Measurements from ENCODE around the gene STAMBPL1. TPM values are rescaled to one million over a fixed set of nuclear protein-coding genes. Genes with fewer than 3 reads are reported as not detected.

STAMBPL1 gene
- total RNA-seq, 1 experiment from 2014 or later: 17.1 TPM

DNA sequence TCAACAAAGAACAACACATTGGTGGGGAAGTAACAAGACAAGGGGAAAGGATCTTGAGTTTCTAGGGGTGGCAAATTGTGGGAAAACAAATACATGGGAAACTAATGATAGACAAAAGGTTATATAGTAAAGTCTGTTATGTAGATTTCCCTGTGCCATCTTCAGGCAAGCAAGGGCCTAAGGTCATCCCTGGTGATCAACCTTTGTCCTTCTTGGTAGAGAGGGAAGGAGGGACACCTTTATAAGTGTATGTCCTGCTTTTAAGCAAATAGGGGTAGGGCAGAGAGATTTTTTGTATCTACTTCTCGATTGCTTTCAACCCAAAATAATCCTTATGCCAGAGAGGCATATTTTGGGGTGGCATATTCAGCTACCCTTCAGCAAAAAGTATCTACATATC lies 84.3 kb downstream of the STAMBPL1 start:
- Histone ChIP-seq H3K36me3 (no peaks in the 10 kb centered on the region), H3K4me1 (replicated peaks) (0 out of 2 replicates have a peak, but pooled peaks cover 4% of the 10 kb centered on the region), H3K4me3 (no peak overlapping the region), H3K27ac (no peak overlapping the region), H3K9me3 (replicated peaks) (no peaks in the 10 kb centered on the region), H3K27me3 (replicated peaks) (no peaks in the 10 kb centered on the region)
- DNase-seq (ENCODE audit: low read depth in 1 of 2, low spot score in 2 of 2): no peak

DNA sequence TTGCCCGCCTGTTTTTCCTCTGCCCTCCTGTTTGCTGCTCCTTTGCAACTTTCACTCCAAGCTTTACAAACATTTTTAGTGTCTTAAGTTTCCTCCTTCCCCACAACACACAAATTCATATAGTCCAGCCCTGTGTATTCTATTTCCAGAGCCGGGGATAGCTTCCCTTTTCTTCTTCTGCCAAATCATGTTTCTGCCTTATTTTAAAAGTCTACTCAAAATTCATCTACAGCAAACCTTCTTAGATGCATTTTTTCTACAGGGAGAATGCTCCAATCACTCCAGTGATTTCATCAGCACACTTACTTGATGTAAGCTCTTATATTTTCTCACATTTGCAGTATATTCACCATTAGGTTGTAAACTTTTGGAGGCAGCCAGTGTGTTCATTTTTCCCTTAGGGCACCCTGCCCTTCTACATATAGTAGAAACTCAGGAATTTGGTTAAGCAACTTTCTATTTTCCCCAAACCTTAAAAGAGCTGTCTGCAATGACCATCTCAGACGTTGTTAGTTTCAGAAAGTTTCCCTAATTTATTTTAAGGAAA lies 84.9 kb downstream of the STAMBPL1 start:
- no peaks in the 10 kb centered on the region for H3K9me3 ChIP-seq (replicated peaks)
- DNase-seq (ENCODE audit: low read depth in 1 of 2, low spot score in 2 of 2): no peak

DNA sequence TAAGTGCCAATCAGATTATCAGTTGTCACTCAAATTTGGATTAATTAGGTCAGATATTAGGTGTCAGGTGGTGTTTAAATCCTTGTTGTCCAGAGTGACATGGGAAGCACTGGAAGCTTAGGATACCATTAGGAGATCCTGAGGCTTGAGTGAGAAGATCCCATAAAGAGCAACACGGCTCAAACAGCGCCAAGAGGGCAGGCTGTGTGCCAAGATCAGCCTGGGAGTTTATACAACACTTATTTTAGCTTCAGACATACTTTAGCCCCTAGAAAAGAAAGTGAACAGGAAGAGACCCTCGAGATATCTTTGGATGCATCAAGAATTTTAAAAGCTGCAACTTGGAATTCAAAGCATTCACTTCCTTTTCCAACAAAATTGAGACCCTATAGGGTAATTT lies 86.8 kb downstream of the STAMBPL1 start:
- Histone ChIP-seq H3K4me1 (replicated peaks) (0 out of 2 replicates have a peak, but pooled peaks cover 4% of the 10 kb centered on the region), H3K9me3 (replicated peaks) (no peaks in the 10 kb centered on the region), H3K27me3 (replicated peaks) (no peaks in the 10 kb centered on the region), H3K4me3 (no peak overlapping the region), H3K36me3 (no peaks in the 10 kb centered on the region), H3K27ac (no peak overlapping the region)
- no peak for DNase-seq (ENCODE audit: low read depth in 1 of 2, low spot score in 2 of 2)

More for the DNA sequence above, 84.9 kb downstream of the STAMBPL1 start:
- no peak overlapping the region for H3K4me3 ChIP-seq
- no peak overlapping the region for H3K27ac ChIP-seq
- H3K36me3 ChIP-seq: no peaks in the 10 kb centered on the region
- H3K27me3 ChIP-seq (replicated peaks): no peaks in the 10 kb centered on the region
- 0 out of 2 replicates have a peak, but pooled peaks cover 4% of the 10 kb centered on the region for H3K4me1 ChIP-seq (replicated peaks)

DNA sequence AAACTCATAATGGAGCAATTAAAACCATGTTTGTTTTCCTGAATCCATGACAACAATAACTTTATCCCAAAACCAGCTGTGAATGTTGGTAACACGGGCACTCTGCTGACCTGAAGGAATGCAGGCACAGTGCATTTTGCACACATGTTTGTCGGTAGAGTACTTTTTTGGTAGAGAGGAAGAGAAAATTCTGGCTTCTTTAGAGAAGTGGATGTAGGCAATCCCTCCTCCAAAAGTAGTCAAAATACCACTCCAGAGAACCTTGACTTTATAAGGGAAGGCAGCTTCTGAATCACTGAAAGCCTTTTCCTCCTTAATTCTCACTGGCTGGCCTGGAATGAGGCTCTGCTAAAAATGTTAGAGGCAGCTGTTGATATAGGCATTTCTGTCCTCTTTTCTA lies 88.3 kb downstream of the STAMBPL1 start:
- Histone ChIP-seq H3K4me3 (no peak overlapping the region), H3K27me3 (replicated peaks) (no peaks in the 10 kb centered on the region), H3K4me1 (replicated peaks) (0 out of 2 replicates have a peak, but pooled peaks cover 4% of the 10 kb centered on the region), H3K9me3 (replicated peaks) (no peaks in the 10 kb centered on the region), H3K36me3 (no peaks in the 10 kb centered on the region), H3K27ac (no peak overlapping the region)
- no peak for DNase-seq (ENCODE audit: low read depth in 1 of 2, low spot score in 2 of 2)

DNA sequence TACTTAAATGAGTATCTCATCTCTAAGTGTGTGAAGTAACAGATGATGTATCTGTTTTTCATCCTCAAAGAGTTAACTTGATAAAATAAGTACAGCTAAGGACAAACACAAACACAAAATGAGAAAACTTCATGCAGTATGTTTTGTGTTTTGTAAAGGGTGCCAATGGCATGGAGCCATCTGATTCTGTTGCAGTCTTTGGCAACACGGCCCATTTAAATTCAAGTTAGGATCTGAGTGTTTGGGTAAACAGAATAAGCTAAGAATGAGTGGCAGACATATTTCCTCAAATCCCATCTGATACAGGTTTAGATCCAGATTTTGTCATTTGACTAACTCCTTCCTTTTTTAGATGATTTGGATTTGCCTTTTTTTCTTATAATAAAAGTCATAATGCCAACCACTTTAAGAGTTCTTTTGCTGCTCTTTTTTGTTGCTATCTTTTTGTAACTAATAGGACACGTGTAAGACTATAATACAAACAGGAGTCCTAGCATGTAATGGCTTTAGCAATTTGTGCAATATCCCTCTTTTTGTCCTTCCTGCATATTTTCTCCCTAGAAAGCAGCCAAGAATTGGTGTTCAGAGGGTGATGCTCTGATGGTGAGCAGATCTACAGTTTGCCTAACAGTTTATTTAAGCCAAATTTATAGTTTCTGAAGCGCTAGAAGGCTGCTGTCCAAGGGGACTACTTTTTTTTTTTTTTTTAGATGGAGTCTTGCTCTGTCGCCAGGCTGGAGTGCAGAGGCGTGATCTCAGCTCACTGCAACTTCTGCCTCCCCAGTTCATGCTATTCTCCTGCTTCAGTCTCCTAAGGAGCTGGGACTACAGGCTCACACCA lies 91.4 kb downstream of the STAMBPL1 start:
- no peak overlapping the region for H3K4me3 ChIP-seq
- H3K9me3 ChIP-seq (replicated peaks): no peaks in the 10 kb centered on the region
- no peak for DNase-seq (ENCODE audit: low read depth in 1 of 2, low spot score in 2 of 2)
- H3K4me1 ChIP-seq (replicated peaks): peaks cover 26% of the 10 kb centered on the region
- H3K27me3 ChIP-seq (replicated peaks): no peaks in the 10 kb centered on the region
- H3K27ac ChIP-seq: no peak overlapping the region
- H3K36me3 ChIP-seq: no peaks in the 10 kb centered on the region

Other genes with a start within 250 kb of the STAMBPL1 start
- gene LIPF, start 215.8 kb upstream of the STAMBPL1 start, total RNA-seq (2014; rRNA removed; shearing (Covaris generic)): not detected in 2 replicates
- not detected in 2 replicates for gene LIPK, start 174.0 kb upstream of the STAMBPL1 start, total RNA-seq (2014; rRNA removed; shearing (Covaris generic))
- gene LIPN, start 120.2 kb upstream of the STAMBPL1 start, total RNA-seq (2014; rRNA removed; shearing (Covaris generic)): not detected in 2 replicates
- gene LIPM, start 77.5 kb upstream of the STAMBPL1 start, total RNA-seq (2014; rRNA removed; shearing (Covaris generic)): not detected in 2 replicates
- gene ANKRD22, start 28.4 kb upstream of the STAMBPL1 start, total RNA-seq (2014; rRNA removed; shearing (Covaris generic)): not detected in 2 replicates
- 1,885 and 2,012 TPM in 2 replicates for gene ACTA2, start 72.5 kb downstream of the STAMBPL1 start, total RNA-seq (2014; rRNA removed; shearing (Covaris generic))
- 20.6 and 25.6 TPM in 2 replicates for gene FAS, start 110.6 kb downstream of the STAMBPL1 start, total RNA-seq (2014; rRNA removed; shearing (Covaris generic))